Measurements from ENCODE around the gene ANXA5. TPM values are rescaled to one million over a fixed set of nuclear protein-coding genes. Genes with fewer than 3 reads are reported as not detected.
"Not testable (repeated sequence)": the region's sequence is repeated elsewhere in the genome, so short reads cannot be mapped to it uniquely, and the experiment has no call there.

The ANXA5 gene
- total RNA-seq, 2 donors from 2014 or later: 33.8 to 77.9 TPM

DNA sequence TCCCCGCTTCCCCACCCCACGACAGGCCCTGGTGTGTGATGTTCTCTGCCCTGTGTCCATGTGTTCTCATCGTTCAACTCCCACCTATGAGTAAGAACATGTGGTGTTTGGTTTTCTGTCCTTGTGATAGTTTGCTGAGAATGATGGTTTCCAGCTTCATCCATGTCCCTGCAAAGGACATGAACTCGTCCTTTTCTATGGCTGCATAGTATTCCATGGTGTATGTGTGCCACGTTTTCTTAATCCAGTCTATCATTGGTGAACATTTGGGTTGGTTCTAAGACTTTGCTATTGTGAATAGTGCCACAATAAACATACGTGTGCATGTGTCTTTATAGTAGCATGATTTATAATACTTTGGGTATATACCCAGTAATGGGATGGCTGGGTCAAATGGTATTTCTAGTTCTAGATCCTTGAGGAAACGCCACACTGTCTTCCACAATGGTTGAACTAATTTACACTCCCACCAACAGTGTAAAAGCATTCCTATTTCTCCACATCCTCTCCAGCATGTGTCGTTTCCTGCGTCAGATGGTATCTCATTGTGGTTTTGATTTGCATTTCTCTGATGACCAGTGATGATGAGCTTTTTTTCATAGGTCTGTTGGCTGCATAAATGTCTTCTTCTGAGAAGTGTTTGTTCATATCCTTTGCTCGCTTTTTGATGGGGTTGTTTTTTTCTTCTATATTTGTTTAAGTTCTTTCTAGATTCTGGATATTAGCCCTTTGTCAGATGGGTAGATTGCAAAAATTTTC, 36.4 kb downstream of the ANXA5 start:
- peaks cover 5 to 13% of the 10 kb centered on the region in 2 donors for H3K27me3 Mint-ChIP-seq
- not testable (repeated sequence) for H3K9me3 Mint-ChIP-seq; H3K36me3 Mint-ChIP-seq; ATAC-seq; H3K27ac Mint-ChIP-seq; DNase-seq (ENCODE audit: low spot score); H3K4me1 Mint-ChIP-seq (ENCODE audit: low read depth in 2 of 2); H3K4me3 Mint-ChIP-seq

DNA sequence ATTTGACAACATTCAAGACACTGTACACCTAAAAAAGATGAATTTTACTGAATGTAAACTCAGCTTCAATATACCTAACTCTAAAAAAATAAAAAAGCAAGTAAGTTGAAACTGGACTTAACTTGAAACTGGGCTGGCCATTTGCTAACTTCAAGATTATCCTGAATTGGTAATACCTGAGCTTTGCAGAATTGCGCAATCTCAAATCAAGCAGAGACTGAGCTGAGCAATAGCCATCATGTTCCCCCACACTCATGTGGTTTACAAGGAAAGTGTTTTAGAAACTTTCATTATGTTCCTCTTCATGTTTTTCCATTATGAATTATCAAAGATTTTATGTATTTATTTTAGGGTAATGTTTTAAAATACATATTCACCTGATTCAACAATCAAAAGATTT, 38.7 kb downstream of the ANXA5 start:
- H3K4me1 Mint-ChIP-seq (ENCODE audit: low read depth in 2 of 2): peaks cover 6 to 8% of the 10 kb centered on the region in 2 donors
- H3K36me3 Mint-ChIP-seq: peaks cover 1% of the 10 kb centered on the region
- H3K27me3 Mint-ChIP-seq: peaks cover 17 to 29% of the 10 kb centered on the region in 2 donors
- no peak overlapping the region for H3K27ac Mint-ChIP-seq
- H3K9me3 Mint-ChIP-seq: no peaks in the 10 kb centered on the region
- H3K4me3 Mint-ChIP-seq: no peak overlapping the region
- DNase-seq (ENCODE audit: low spot score): no peak
- ATAC-seq: no peak

DNA sequence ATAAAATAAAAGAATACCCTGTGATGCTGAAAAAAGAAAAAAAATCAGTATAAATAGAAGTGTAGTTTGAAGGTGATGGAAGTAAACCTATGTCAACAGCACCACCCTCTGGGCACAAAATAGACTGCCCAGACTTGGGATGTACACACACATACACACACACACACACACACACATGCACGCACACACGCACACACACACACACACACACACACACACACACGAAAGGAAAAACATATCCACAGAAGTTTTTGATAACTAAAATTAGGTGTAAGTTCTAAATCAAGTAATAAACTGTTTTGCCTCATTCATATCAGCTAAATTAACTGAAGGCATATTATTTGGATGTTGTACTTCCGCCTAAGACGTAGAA, 40.5 kb downstream of the ANXA5 start:
- Mint-ChIP-seq H3K36me3 (no peaks in the 10 kb centered on the region), H3K27ac (no peak overlapping the region), H3K27me3 (peaks cover 28 to 37% of the 10 kb centered on the region in 2 donors), H3K9me3 (no peaks in the 10 kb centered on the region), H3K4me3 (no peak overlapping the region), H3K4me1 (ENCODE audit: low read depth in 2 of 2) (peaks cover 6 to 7% of the 10 kb centered on the region in 2 donors)
- ATAC-seq (no peak), DNase-seq (ENCODE audit: low spot score) (no peak)

DNA sequence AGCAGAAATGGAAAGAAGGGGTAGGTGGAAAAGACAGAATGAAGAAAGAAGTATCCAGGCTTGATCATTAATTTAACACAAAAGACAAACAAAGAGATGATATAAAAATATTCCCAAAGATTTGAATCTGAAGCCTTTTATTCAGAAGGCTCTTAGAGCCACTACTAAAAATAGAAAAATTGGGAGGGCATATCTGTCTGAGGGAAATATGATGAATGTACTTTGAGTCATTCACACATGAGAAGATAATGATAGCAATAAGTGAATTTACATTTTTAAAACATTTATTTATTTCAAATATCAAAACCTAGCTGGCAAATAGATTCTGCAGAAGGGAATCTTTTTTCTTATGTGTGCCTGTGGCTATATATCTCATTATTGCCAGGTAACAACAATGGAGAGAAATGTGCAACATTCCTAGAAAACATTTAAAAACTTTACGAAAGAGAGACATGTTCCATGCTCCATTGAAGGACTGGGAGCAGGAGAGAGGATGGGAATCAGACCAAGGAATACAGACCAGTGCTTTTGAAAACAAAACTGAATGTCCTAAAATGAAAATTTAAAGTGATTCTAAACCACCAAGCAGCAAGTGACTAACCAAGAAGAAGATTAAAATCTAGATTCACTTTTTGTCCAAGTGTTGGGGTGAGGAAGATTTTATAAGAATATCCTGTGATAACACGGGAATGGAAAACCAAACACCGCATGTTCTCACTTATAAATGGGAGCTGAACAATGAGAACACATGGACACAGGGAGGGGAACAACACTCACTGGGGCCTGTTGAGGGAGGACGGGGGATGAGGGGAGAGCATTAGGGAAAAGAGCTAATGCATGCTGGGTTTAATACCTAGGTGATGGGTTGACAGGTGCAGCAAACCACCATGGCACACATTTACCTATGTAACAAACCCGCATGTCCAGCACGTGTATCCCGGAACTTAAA, 41.2 kb downstream of the ANXA5 start:
- Mint-ChIP-seq H3K4me3 (no peak overlapping the region), H3K27ac (no peak overlapping the region)

DNA sequence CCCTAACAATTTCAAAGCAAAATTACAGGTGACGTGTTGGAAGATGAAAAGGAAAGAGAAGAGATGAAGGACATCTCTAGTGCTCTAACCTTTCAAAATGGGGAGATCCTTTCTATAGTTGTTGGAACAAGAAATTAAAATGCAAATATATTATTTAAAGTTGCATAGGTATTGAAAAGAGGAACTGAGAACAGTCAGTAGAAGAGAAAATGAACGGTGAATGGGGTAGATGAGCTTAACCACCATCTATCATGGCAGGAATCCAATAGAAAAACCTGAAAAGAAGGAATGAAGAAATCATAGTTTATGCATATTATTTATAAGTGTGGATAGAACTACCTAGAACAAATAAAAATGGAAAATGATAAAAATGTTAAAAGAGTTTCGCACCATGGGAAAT, 42.0 kb downstream of the ANXA5 start:
- no peak overlapping the region for H3K27ac Mint-ChIP-seq
- H3K27me3 Mint-ChIP-seq: peaks cover 29 to 38% of the 10 kb centered on the region in 2 donors
- no peaks in the 10 kb centered on the region for H3K9me3 Mint-ChIP-seq
- no peak for DNase-seq (ENCODE audit: low spot score)
- H3K36me3 Mint-ChIP-seq: no peaks in the 10 kb centered on the region
- H3K4me1 Mint-ChIP-seq (ENCODE audit: low read depth in 2 of 2): no peaks in the 10 kb centered on the region
- no peak for ATAC-seq
- no peak overlapping the region for H3K4me3 Mint-ChIP-seq

More for the DNA sequence above, 41.2 kb downstream of the ANXA5 start:
- ATAC-seq (no peak), DNase-seq (ENCODE audit: low spot score) (no peak)
- Mint-ChIP-seq H3K36me3 (no peaks in the 10 kb centered on the region), H3K4me1 (ENCODE audit: low read depth in 2 of 2) (peaks cover 2 to 4% of the 10 kb centered on the region in 2 donors), H3K9me3 (no peaks in the 10 kb centered on the region), H3K27me3 (peaks cover 29 to 37% of the 10 kb centered on the region in 2 donors)

DNA sequence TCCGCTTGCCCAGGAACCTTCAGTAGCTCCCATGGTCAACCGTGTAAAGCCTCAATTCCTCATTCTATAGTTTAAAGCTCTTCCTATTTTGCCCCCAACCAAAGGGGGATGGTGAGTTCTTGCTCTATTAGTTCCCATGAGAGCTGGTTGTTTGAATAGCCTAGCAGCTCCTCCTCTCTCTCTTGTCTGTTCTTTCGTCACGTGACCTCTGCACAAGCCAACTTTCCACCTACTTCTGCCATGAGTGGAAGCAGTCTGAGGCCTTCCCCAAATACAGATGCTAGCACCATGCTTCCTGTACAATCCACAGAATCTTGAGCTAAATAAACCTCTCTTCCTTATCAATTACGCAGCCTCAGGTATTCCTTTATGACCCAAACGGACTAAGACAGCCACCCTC, 42.8 kb downstream of the ANXA5 start:
- Mint-ChIP-seq H3K4me1 (ENCODE audit: low read depth in 2 of 2) (no peaks in the 10 kb centered on the region), H3K27ac (no peak overlapping the region), H3K9me3 (no peaks in the 10 kb centered on the region), H3K36me3 (no peaks in the 10 kb centered on the region), H3K4me3 (no peak overlapping the region), H3K27me3 (peaks cover 29 to 40% of the 10 kb centered on the region in 2 donors)
- DNase-seq (ENCODE audit: low spot score): no peak
- no peak for ATAC-seq

DNA sequence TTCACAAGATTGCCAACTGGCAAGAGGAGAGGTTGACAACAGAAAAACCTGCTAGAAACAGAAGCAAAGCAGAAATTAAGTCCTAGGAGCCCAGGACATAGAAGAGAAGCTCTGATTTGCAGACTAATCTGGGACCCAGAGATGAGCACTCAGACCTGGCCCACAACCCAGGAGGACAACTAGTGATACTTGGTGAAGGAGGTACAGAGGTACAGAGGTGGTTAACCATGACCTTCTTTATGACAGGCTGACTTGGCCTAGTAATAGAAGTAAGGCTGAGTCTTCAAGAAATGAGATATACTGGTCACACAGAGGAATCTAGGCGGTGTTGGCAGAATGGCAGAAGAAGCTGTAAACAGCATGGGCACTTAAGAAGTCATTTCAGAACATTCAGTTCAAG, 43.6 kb downstream of the ANXA5 start:
- no peak overlapping the region for H3K27ac Mint-ChIP-seq
- ATAC-seq (no peak), DNase-seq (ENCODE audit: low spot score) (no peak)
- no peaks in the 10 kb centered on the region for H3K36me3 Mint-ChIP-seq
- H3K9me3 Mint-ChIP-seq: no peaks in the 10 kb centered on the region
- H3K4me1 Mint-ChIP-seq (ENCODE audit: low read depth in 2 of 2): no peaks in the 10 kb centered on the region
- H3K27me3 Mint-ChIP-seq: peaks cover 29 to 38% of the 10 kb centered on the region in 2 donors
- no peak overlapping the region for H3K4me3 Mint-ChIP-seq

DNA sequence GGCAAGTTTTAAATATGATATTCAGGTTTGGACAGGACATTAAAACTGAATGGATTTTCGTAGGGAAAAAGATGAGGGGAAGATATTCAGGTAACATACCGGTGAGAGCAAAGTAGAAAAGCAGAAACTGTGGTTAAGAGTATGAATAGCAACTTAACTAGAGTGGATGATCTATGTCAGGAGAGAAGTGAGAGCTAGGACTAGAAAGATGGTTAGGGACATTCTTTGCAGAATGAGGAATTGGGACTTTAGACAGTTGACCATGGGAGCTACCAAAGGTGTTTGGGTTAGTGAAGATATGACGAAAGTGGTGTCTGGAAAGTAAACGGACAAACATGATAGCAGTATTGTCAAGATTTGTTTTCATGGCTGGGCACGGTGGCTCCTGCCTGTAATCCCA, 45.2 kb downstream of the ANXA5 start:
- ATAC-seq (no peak), DNase-seq (ENCODE audit: low spot score) (no peak)
- Mint-ChIP-seq H3K27me3 (peaks cover 35 to 40% of the 10 kb centered on the region in 2 donors), H3K27ac (no peak overlapping the region), H3K36me3 (no peaks in the 10 kb centered on the region), H3K4me1 (ENCODE audit: low read depth in 2 of 2) (no peaks in the 10 kb centered on the region), H3K4me3 (no peak overlapping the region), H3K9me3 (no peaks in the 10 kb centered on the region)

DNA sequence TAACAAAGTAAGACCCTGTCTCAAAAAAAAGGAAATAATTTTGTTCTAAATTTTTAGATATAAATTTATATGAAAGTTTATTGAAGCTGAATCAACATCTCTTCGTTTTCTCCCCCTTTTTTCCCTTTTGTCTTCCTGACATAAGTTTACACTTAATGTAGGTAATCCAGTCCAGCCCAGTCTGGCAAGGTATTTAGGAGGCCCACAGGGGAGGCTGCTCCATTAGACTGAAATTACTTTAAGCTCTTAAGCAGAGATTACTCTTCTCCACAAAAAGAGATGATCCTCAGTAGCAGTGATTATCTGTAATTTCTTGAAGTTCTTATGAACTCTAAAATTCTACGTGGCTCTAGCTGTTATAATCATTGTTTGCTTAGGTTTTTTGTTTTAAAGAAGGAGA, 46.0 kb downstream of the ANXA5 start:
- H3K4me3 Mint-ChIP-seq: no peak overlapping the region
- H3K4me1 Mint-ChIP-seq (ENCODE audit: low read depth in 2 of 2): no peaks in the 10 kb centered on the region
- peaks cover 38 to 41% of the 10 kb centered on the region in 2 donors for H3K27me3 Mint-ChIP-seq
- DNase-seq (ENCODE audit: low spot score) (no peak), ATAC-seq (no peak)
- no peaks in the 10 kb centered on the region for H3K36me3 Mint-ChIP-seq
- H3K27ac Mint-ChIP-seq: no peak overlapping the region
- no peaks in the 10 kb centered on the region for H3K9me3 Mint-ChIP-seq

DNA sequence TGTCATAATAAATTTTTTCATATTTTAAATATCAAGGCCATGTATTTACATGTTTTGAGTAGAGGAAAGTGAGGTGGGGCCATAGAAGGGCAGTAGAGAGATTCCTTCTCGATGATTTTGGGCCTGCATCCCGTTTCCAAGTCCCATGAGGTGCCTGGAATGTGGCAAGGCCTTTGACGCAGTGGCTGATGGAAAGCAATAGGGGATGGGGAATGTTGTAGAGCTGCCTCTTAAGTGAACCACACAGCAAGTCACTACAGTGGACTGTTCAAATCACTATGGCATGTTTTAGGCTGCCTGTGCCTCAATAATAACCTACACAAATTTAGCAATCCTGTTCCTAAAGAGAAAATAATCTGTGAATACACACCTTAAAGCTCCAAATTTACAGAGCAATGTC, 48.3 kb downstream of the ANXA5 start:
- Mint-ChIP-seq H3K4me1 (ENCODE audit: low read depth in 2 of 2) (no peaks in the 10 kb centered on the region), H3K27ac (no peak overlapping the region), H3K36me3 (no peaks in the 10 kb centered on the region), H3K4me3 (no peak overlapping the region), H3K9me3 (no peaks in the 10 kb centered on the region), H3K27me3 (peaks cover 24 to 35% of the 10 kb centered on the region in 2 donors)
- DNase-seq (ENCODE audit: low spot score) (no peak), ATAC-seq (no peak)

DNA sequence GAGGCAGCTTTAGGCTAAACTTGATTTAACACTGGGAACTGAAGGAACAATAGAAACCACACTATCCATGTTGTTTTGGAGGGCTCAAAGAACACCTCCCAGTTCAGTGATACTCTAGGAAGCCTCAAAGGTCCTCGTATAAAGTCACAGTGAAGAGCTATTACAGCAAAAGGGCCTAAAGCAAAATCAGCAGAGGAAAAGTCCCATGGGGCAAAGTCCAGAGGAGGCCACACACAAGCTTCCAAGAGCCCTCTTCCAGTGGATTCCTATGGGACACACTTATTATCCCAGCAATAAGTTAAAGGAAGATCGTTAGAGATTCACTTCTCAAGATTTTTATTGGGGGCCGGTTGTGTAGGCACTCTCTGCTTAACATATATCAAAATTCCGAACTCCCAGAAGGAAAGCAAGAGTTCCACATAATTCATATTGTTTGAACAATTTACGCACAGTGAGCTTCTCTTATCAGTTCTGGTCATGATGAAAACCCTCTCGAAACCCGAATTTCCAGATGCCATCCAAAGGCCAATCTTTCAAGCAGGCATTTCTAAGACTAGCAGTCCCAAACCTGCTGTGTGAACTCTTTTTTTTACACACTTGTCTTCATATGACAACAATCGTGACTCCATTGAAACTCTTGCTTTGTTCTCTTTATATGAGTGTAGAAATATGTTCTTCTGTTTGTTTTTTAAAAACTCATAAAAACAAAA, 53.7 kb downstream of the ANXA5 start:
- no peak overlapping the region for H3K27ac Mint-ChIP-seq
- no peak for DNase-seq (ENCODE audit: low spot score)
- H3K36me3 Mint-ChIP-seq: no peaks in the 10 kb centered on the region
- H3K4me3 Mint-ChIP-seq: no peak overlapping the region
- no peak for ATAC-seq
- no peaks in the 10 kb centered on the region for H3K9me3 Mint-ChIP-seq
- no peaks in the 10 kb centered on the region for H3K4me1 Mint-ChIP-seq (ENCODE audit: low read depth in 2 of 2)
- H3K27me3 Mint-ChIP-seq: peaks cover 18 to 41% of the 10 kb centered on the region in 2 donors

DNA sequence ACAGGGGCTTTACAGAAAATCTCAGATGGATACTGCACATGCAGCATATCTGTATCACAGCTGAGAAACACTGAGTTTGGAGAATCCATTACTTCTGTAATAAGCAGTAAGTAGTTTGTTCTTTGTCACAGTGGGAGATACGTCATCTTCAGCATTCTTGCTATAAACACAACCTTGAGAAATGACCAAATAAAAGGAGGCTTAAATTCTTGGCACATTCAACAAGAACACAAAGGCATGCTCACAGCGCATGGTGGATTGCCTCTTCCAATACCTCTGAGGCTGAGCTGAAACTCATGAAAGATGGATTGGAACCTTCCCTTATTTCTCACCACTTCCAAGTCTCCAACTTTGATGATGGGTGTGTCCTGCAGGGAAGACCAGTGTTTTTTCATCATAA, 54.5 kb downstream of the ANXA5 start:
- no peak for DNase-seq (ENCODE audit: low spot score)
- Mint-ChIP-seq H3K4me1 (ENCODE audit: low read depth in 2 of 2) (no peaks in the 10 kb centered on the region), H3K9me3 (no peaks in the 10 kb centered on the region), H3K4me3 (no peak overlapping the region), H3K36me3 (no peaks in the 10 kb centered on the region), H3K27me3 (peaks cover 17 to 43% of the 10 kb centered on the region in 2 donors), H3K27ac (no peak overlapping the region)
- ATAC-seq: no peak

DNA sequence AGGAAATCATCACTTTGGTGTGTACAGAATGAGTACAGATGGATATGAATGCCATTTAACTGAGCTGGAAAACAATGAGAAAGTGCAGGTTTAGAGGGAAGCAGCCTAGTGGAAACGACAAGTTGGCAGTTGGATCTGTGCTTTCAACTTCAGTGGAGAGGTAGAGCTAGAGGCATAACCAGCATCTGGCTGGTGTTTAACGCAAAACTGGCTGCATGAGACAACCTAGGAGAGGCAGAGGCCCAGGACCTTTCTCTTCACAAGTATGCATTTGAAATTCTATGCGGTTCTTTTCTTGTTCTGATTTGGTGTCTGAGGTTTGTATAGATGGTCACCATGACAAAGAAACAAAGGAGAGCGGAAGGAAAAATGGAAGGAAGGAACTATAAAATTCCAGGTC, 63.1 kb downstream of the ANXA5 start:
- H3K4me1 Mint-ChIP-seq (ENCODE audit: low read depth in 2 of 2): no peaks in the 10 kb centered on the region
- no peak for DNase-seq (ENCODE audit: low spot score)
- H3K27ac Mint-ChIP-seq: no peak overlapping the region
- ATAC-seq: no peak
- peaks cover 18 to 51% of the 10 kb centered on the region in 2 donors for H3K27me3 Mint-ChIP-seq
- H3K4me3 Mint-ChIP-seq: no peak overlapping the region
- no peaks in the 10 kb centered on the region for H3K36me3 Mint-ChIP-seq
- H3K9me3 Mint-ChIP-seq: no peaks in the 10 kb centered on the region

DNA sequence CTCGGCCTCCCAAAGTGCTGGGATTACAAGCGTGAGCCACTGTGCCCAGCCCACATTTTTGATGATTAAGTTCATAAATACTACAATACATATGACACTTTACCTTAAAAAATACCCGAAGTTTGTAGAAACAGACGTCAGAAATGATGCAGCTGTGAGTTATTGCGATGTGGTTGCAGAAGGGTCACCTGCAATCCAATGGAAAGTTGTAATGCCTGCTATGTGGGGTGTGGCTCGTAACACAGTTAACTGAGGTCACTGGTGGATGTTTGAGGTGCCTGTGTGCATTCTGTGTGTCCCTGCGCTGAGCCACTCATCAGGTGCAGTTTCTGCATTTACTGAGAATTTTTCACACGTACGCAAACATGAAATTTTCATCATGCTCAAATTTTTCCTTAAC, 64.1 kb downstream of the ANXA5 start:
- Mint-ChIP-seq H3K27me3 (peaks cover 15 to 46% of the 10 kb centered on the region in 2 donors), H3K36me3 (no peaks in the 10 kb centered on the region), H3K9me3 (no peaks in the 10 kb centered on the region), H3K4me1 (ENCODE audit: low read depth in 2 of 2) (no peaks in the 10 kb centered on the region), H3K27ac (no peak overlapping the region), H3K4me3 (no peak overlapping the region)
- DNase-seq (ENCODE audit: low spot score) (no peak), ATAC-seq (no peak)
